Coronary artery (tissue), 2 donors: Measurements from ENCODE around the gene TCEA2.

Experiments used
- DNase-seq: peaks from one replicate; pipeline ENCODE4 v3.0.0-alpha.2; 2017; ENCODE audit warnings: low spot score
- H3K27ac ChIP-seq, 2 donors: fragments of 200-600 bp; sonication (generic); one replicate each; pipeline ENCODE4 v1.5.1; 2016 to 2019
- H3K4me3 ChIP-seq: fragments of 200-600 bp; sonication (generic); 2 replicates; pipeline ENCODE4 v1.5.1; 2016; ENCODE audit warnings: mild to moderate bottlenecking, moderate library complexity
- CTCF ChIP-seq: fragments of 200-600 bp; sonication (generic); IDR thresholded peaks from one replicate; pipeline ENCODE4 v1.5.1; 2019; ENCODE audit warnings: antibody characterized with exemption

Gene TCEA2

GRCh38 chr20:64109831-64110391, 46.9 kb downstream of the TCEA2 start:
- H3K4me3 ChIP-seq, result no peak overlapping the region
- no peak for TF ChIP-seq CTCF
- H3K27ac ChIP-seq, result no peak overlapping the region
- DNase-seq, result no peak

- Histone ChIP-seq H3K27ac (no peak overlapping the region), H3K4me3 (no peak overlapping the region)
- no peak for DNase-seq
- TF ChIP-seq CTCF, result no peak
Observed at GRCh38 chr20:64110411-64111068, 47.5 kb downstream of the TCEA2 start.

GRCh38 chr20:64111841-64112641, 49.0 kb downstream of the TCEA2 start:
- DNase-seq, result no peak
- Histone ChIP-seq H3K27ac (no peak overlapping the region), H3K4me3 (no peak overlapping the region)
- TF ChIP-seq CTCF, result no peak

- no peak for DNase-seq
- no peak for TF ChIP-seq CTCF
- H3K27ac ChIP-seq, result no peak overlapping the region
- no peak overlapping the region for H3K4me3 ChIP-seq
Observed at GRCh38 chr20:64112691-64113443, 49.9 kb downstream of the TCEA2 start.

GRCh38 chr20:64113444-64113775, 50.4 kb downstream of the TCEA2 start:
- Histone ChIP-seq H3K4me3 (no peak overlapping the region), H3K27ac (no peak overlapping the region)
- DNase-seq, result no peak
- no peak for TF ChIP-seq CTCF

GRCh38 chr20:64113796-64114355, 50.9 kb downstream of the TCEA2 start:
- TF ChIP-seq CTCF, result no peak
- DNase-seq, result no peak
- H3K4me3 ChIP-seq, result no peak overlapping the region
- H3K27ac ChIP-seq, result no peak overlapping the region
